NCI-H345 treated with DMSO at 0.1 percent for 48 hours (cell line): ENCODE results near the gene SCN4B.

Experiments
- DNase-seq: peaks from one replicate; lab custom pipeline; 2025; ENCODE audit not compliant: unreplicated experiment; lab: John Stamatoyannopoulos, UW

SCN4B gene

DNA sequence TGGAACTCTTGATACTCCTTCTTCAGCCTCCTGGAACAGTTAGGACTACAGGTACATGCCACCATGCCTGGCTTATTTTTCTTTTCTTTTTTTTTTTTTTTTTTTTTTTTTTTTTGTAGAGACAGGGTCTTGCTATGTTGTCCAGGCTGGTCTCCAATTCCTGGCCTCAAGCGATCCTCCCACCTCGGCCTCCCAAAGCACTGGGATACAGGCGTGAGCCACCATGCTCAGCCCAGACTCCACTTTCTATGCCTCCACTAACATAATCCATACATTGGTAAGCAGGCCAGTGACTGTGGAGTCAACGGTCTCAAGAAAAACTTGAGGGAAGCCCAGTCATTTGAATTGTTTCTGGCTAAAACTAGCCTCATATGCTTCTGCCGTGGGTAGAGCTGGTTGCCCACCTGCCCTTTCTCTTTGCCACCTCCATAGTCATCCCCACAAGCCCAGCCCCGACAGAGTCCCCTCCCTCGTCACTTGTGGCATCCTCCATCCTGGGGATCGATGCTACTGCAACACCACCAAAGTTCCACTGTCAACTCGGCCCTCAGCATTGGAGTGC, 21.5 kb upstream of the SCN4B start:
- DNase-seq, result no peak

- no peak for DNase-seq
These were observed 19.7 kb upstream of the SCN4B start for GRCh38 chr11:118172356-118172755.

- peak; percentile 66 for DNase-seq
These were observed 18.8 kb upstream of the SCN4B start for GRCh38 chr11:118171269-118172062.

DNA sequence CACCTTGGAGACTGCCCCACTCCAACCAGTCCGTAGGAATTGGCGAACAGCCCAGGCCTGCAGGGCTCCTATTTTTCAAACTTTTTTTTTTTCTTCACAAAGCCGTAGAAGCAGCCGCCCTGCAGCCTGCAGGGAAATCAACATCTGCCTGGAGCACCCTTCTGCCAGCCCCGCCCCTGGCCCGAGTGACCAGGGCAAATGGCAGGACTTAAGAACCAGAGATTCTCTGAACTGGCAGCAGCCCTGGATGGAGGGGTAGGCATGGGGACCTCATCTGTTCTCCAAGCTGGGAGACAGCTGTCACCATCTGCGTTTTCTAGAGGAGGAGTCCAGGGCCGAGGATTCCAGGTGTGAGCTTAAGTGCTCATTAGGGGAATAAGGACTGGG, 18.3 kb upstream of the SCN4B start:
- peak; percentile 67 for DNase-seq

GRCh38 chr11:118170231-118170630, 17.6 kb upstream of the SCN4B start:
- no peak for DNase-seq

DNA sequence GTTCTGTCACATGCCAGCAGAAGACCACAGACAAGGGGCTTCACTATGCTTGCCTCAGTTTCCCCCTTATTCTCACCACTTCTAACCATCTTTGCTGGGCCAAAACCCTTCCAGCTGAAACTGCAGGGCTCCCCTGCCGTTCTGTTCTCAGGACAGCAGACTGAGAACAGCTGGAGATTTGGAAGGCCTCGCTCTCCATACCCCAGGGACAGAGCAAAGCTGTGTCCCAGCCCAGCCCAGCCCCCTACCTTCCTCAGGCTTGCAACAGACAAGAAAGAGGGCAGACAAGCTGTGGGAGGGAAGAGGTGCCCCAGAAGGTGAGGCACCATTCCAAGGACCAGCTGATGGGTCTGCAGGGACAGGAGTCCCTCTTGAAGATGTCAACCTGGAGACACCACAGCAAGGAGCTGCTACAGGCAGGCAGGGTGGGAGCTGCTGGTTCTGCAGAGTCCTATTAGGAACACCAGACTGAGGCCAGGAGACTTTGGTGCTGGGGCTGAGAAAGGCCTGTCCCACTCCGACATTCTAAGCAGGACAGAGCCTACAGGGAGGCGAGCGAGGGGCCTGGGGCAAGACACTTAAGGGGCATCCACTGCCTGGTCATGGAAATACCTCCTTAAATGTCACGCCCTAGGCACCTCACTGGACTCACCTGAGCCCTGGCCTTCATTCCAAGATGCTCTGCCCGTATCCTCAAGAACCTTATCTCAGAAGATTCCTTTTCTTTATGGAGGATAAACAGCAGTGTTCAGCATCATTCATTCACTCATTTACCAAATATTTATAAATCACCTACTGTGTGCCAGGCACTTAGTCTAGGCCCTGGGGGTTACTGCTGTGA, 16.9 kb upstream of the SCN4B start:
- DNase-seq, result no peak

DNA sequence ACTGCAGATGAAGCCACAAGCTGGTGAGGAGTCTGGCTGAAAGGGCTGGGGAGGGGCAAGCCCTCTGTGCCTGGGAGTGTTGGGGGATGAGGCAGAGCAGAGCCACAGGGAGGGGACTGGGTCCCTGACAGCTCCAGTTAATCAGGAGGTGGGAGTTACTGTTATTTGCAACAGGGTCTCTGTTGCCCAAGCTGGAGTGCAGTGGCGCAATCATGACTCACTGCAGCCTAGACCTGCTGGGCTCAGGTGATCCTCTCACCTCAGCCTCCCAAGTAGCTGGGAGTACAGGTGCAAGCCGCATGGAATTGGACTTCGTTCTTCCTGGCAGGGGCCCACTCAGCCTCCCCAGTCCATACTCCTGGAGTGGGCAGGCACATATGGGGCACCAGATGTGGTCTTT, 16.1 kb upstream of the SCN4B start:
- DNase-seq, result no peak

GRCh38 chr11:118168316-118168715, 15.7 kb upstream of the SCN4B start:
- DNase-seq, result no peak

- DNase-seq, result no peak
These were observed 15.3 kb upstream of the SCN4B start for GRCh38 chr11:118167906-118168305.

GRCh38 chr11:118167253-118167652, 14.6 kb upstream of the SCN4B start:
- DNase-seq, result no peak

DNA sequence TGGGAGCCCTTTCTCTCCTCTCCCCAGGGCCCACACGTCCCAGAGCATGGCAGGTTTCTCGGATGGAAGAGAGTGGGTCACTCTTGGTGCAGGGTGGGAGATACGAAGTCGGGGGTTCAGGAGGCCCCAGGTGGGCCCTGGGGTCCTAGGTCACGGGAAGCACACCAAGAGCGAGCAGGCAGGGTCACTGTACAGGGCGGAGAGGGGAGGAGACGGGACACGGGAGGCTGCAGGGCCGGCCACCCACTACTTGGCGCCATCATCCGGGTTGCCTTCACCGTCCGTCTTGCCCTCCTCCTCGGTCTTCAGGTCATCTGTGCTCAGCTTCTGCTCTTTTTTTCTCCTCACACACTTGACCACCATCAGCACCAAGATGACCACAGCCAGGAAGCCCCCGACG, 14.0 kb upstream of the SCN4B start:
- no peak for DNase-seq

- DNase-seq, result no peak
These were observed 12.3 kb upstream of the SCN4B start for GRCh38 chr11:118164885-118165284.

- no peak for DNase-seq
These were observed 10.9 kb upstream of the SCN4B start for GRCh38 chr11:118163494-118163893.

- DNase-seq, result no peak
These were observed 10.2 kb upstream of the SCN4B start for GRCh38 chr11:118162846-118163245.

DNA sequence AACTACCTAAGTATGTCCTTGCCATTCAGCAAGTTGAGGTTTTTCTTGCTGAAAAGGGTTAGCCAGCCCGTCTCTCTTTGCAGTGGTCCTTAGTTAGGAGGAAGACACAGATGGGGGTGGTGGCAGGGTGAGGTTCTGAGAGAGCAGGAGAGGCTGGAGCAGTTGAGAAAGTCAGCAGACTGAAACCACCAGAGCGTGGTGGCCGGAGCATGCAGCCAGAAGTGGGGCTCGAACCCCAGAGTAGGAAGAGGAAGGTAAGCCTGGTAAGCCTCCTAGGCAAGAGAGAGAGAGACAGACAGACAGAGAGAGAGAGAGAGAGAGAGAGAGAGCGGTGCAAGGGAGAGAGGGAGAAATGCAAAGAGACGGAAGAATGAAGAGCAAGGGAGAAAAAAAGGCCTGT, 9.2 kb upstream of the SCN4B start:
- DNase-seq, result no peak

GRCh38 chr11:118157186-118157895, 4.7 kb upstream of the SCN4B start:
- no peak for DNase-seq

DNA sequence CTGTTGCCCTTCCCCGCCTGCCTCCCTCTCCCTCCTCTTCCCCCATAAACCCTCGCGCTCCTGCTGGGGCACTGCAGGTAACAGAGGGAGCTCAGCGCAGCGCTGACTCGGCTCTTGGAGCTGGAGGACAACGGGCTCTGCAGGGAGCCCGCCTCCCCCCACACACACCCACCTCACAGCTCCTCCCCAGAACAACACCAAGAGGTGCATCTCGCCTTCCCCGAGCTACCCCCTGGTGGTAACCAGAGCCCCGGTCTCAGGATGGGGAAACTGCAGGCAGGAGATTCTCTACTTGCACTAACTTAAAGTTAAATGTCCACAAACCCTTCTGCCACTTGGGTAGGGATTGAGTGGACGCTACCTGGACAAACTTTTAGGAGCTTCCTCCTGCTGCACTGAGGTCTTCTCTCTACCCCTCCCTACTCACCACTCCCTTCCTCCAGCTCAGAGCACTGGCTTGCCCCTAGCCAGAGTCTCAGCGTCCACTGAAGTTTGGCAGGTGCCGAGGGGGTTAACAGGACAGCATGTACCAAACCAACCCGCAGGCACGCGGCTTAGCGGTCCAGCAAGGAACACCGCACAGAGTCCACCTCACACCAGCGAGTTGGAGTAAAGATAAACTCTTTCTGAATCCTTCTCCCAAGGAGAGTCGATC, 4.0 kb upstream of the SCN4B start:
- DNase-seq, result no peak

- DNase-seq, result peak; percentile 57
These were observed 3.3 kb upstream of the SCN4B start for GRCh38 chr11:118155776-118156530.

DNA sequence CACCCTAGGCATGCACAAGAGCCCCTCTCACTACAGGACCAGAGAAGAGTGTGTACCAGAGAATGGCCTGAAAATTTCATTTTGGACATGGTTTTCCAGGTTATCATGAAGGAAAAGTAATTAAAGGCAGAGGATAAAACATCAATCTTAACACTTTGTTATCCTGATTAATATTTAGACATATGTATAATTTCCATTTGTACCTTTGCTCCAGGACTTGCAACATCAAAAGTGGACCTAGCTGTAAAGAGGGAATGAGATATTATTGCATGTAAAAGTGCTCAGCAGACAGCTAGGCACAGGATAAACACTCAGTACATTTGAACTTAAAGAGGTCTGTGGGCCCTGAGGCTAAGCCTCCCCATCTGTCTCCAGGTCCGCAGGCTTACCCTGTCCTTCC, 2.0 kb upstream of the SCN4B start:
- no peak for DNase-seq

GRCh38 chr11:118153976-118154375, 1.4 kb upstream of the SCN4B start:
- no peak for DNase-seq
